H7 (cell line): ENCODE results near the gene MRPS33. TPM values are rescaled to one million over a fixed set of nuclear protein-coding genes. Genes with fewer than 3 reads are reported as not detected.

Experiments used
- DNase-seq: peaks from one replicate; pipeline ENCODE4 v3.0.0; 2012
- H3K27me3 ChIP-seq: 2 replicates; pipeline ENCODE4 v1.6.0; 2011; ENCODE audit warnings: mild to moderate bottlenecking, low read length; ENCODE audit not compliant: control insufficient read depth, insufficient read depth
- H3K36me3 ChIP-seq: replicated peaks from 2 replicates; pipeline ENCODE4 v1.5.1; 2011; ENCODE audit warnings: low read length; ENCODE audit not compliant: control insufficient read depth, insufficient read depth
- H3K4me3 ChIP-seq: 2 replicates; pipeline ENCODE4 v1.5.1; 2011; ENCODE audit warnings: low read depth, mild to moderate bottlenecking, control low read depth, low read length, moderate library complexity; ENCODE audit not compliant: insufficient read depth
- total RNA-seq: library from RNA; depleted of rRNA; stranded (reverse); fragments of >200 nt; shearing (Covaris generic); gene quantifications from 2 replicates; pipeline ENCODE4 v1.2.3, GENCODE V29; 2014

Gene MRPS33
- total RNA-seq, 1 experiment from 2014 or later, result 51.0 TPM

- H3K4me3 ChIP-seq, result no peak overlapping the region
- H3K27me3 ChIP-seq, result peaks cover under 1% of the 10 kb centered on the region; the same call in 1 of the 2 replicates
- DNase-seq, result no peak
- no peaks in the 10 kb centered on the region for H3K36me3 ChIP-seq
Measured at GRCh38 chr7:141024668-141025067, 9.9 kb upstream of the MRPS33 start.

GRCh38 chr7:141023295-141023694, 8.5 kb upstream of the MRPS33 start:
- H3K4me3 ChIP-seq, result no peak overlapping the region
- H3K27me3 ChIP-seq, result peaks cover 1% of the 10 kb centered on the region
- H3K36me3 ChIP-seq, result no peaks in the 10 kb centered on the region
- no peak for DNase-seq

- Histone ChIP-seq H3K4me3 (no peak overlapping the region), H3K27me3 (peaks cover 1% of the 10 kb centered on the region), H3K36me3 (no peaks in the 10 kb centered on the region)
- DNase-seq, result no peak
Measured at GRCh38 chr7:141017555-141017954, 2.8 kb upstream of the MRPS33 start.

GRCh38 chr7:141016349-141016748, 1.6 kb upstream of the MRPS33 start:
- no peaks in the 10 kb centered on the region for H3K36me3 ChIP-seq
- H3K4me3 ChIP-seq, result no peak overlapping the region
- no peak for DNase-seq
- H3K27me3 ChIP-seq, result peaks cover 1% of the 10 kb centered on the region

GRCh38 chr7:141014125-141014523, 628 bp downstream of the MRPS33 start:
- no peak for DNase-seq
- Histone ChIP-seq H3K4me3 (peak overlapping the region; percentile 58), H3K36me3 (no peaks in the 10 kb centered on the region), H3K27me3 (no peaks in the 10 kb centered on the region)

GRCh38 chr7:141013345-141013715, 1.4 kb downstream of the MRPS33 start:
- no peak overlapping the region for H3K4me3 ChIP-seq
- DNase-seq, result no peak
- peaks cover under 1% of the 10 kb centered on the region; the same call in 1 of the 2 replicates for H3K36me3 ChIP-seq
- H3K27me3 ChIP-seq, result no peaks in the 10 kb centered on the region

- Histone ChIP-seq H3K4me3 (no peak overlapping the region), H3K36me3 (peaks cover 2% of the 10 kb centered on the region; the same call in 1 of the 2 replicates), H3K27me3 (no peaks in the 10 kb centered on the region)
- DNase-seq, result no peak
Measured at GRCh38 chr7:141012696-141013344, 1.9 kb downstream of the MRPS33 start.

GRCh38 chr7:141012044-141012685, 2.6 kb downstream of the MRPS33 start:
- DNase-seq, result peak; percentile 65
- H3K36me3 ChIP-seq, result peaks cover 2% of the 10 kb centered on the region
- no peaks in the 10 kb centered on the region for H3K27me3 ChIP-seq
- H3K4me3 ChIP-seq, result no peak overlapping the region

GRCh38 chr7:141011443-141011842, 3.3 kb downstream of the MRPS33 start:
- Histone ChIP-seq H3K27me3 (no peaks in the 10 kb centered on the region), H3K36me3 (peaks cover 2% of the 10 kb centered on the region), H3K4me3 (no peak overlapping the region)
- no peak for DNase-seq

GRCh38 chr7:141003172-141004065, 11.3 kb downstream of the MRPS33 start:
- no peak for DNase-seq
- Histone ChIP-seq H3K36me3 (peaks cover 2% of the 10 kb centered on the region), H3K27me3 (no peaks in the 10 kb centered on the region; the same call in 1 of the 2 replicates), H3K4me3 (no peak overlapping the region)

- Histone ChIP-seq H3K36me3 (no peaks in the 10 kb centered on the region; the same call in 1 of the 2 replicates), H3K4me3 (no peak overlapping the region), H3K27me3 (no peaks in the 10 kb centered on the region; the same call in 1 of the 2 replicates)
- DNase-seq, result no peak
Measured at GRCh38 chr7:141001546-141001945, 13.2 kb downstream of the MRPS33 start.

GRCh38 chr7:141001122-141001521, 13.6 kb downstream of the MRPS33 start:
- no peak overlapping the region for H3K4me3 ChIP-seq
- H3K27me3 ChIP-seq, result no peaks in the 10 kb centered on the region; the same call in 1 of the 2 replicates
- DNase-seq, result no peak
- no peaks in the 10 kb centered on the region; the same call in 1 of the 2 replicates for H3K36me3 ChIP-seq

- H3K4me3 ChIP-seq, result no peak overlapping the region
- no peaks in the 10 kb centered on the region; the same call in 1 of the 2 replicates for H3K27me3 ChIP-seq
- no peak for DNase-seq
- no peaks in the 10 kb centered on the region for H3K36me3 ChIP-seq
Measured at GRCh38 chr7:140998715-140999114, 16.0 kb downstream of the MRPS33 start.

GRCh38 chr7:140992422-140992821, 22.3 kb downstream of the MRPS33 start:
- no peak overlapping the region for H3K4me3 ChIP-seq
- no peaks in the 10 kb centered on the region for H3K27me3 ChIP-seq
- H3K36me3 ChIP-seq, result no peaks in the 10 kb centered on the region
- no peak for DNase-seq
